Measurements from ENCODE around the gene CAPN8. TPM values are rescaled to one million over a fixed set of nuclear protein-coding genes. Genes with fewer than 3 reads are reported as not detected.

The CAPN8 gene
- total RNA-seq, 1 experiment from 2014 or later = 5.7 TPM

GRCh38 chr1:223674119-223674890, 8.8 kb upstream of the CAPN8 start:
- ChIA-PET CTCF (interaction anchor here (0.6 to 5.5 kb wide), 8 partner anchors 8 to 584 kb away, joined by 3 to 32 read pairs (median 4); no protein-coding TSS in a partner anchor), POLR2A (interaction anchor here (0.7 kb wide), 1 partner anchor 998 kb away, joined by 3 read pairs; no protein-coding TSS in a partner anchor)
- H3K4me1 Mint-ChIP-seq (ENCODE audit: insufficient read depth, unreplicated experiment) = no peaks in the 10 kb centered on the region
- no peak for TF ChIP-seq CTCF (IDR thresholded peaks at IDR 0.05; ENCODE audit: unreplicated experiment)
- BruUV-seq (replicated peaks) = no TSS peak
- intact Hi-C loops (cut with micrococcal nuclease) = loop anchor here (10.0 kb wide), 1 partner anchor 320 kb away; no protein-coding TSS in a partner anchor
- peaks cover 16% of the 10 kb centered on the region for H3K9me3 Mint-ChIP-seq (ENCODE audit: unreplicated experiment)
- no peaks in the 10 kb centered on the region for H3K27me3 Mint-ChIP-seq (ENCODE audit: insufficient read depth, unreplicated experiment)
- DNase-seq (ENCODE audit: unreplicated experiment) = no peak
- H3K27ac Mint-ChIP-seq (ENCODE audit: low read depth, unreplicated experiment) = no peak overlapping the region
- H3K4me3 Mint-ChIP-seq (ENCODE audit: unreplicated experiment) = no peak overlapping the region
- no peaks in the 10 kb centered on the region for H3K36me3 Mint-ChIP-seq (ENCODE audit: insufficient read depth, unreplicated experiment)

- Mint-ChIP-seq H3K27ac (ENCODE audit: low read depth, unreplicated experiment) (no peak overlapping the region), H3K4me1 (ENCODE audit: insufficient read depth, unreplicated experiment) (peaks cover 22% of the 10 kb centered on the region), H3K4me3 (ENCODE audit: unreplicated experiment) (no peak overlapping the region), H3K36me3 (ENCODE audit: insufficient read depth, unreplicated experiment) (no peaks in the 10 kb centered on the region), H3K27me3 (ENCODE audit: insufficient read depth, unreplicated experiment) (no peaks in the 10 kb centered on the region), H3K9me3 (ENCODE audit: unreplicated experiment) (peaks cover 12% of the 10 kb centered on the region)
- CTCF ChIA-PET = interaction anchor here (0.5 to 5.5 kb wide), 12 partner anchors 8 to 546 kb away, joined by 3 to 32 read pairs (median 4); no protein-coding TSS in a partner anchor
- no TSS peak for BruUV-seq (replicated peaks)
- intact Hi-C loops (cut with micrococcal nuclease) = loop anchor here (1.0 to 10.0 kb wide), 4 partner anchors 139 to 537 kb away; no protein-coding TSS in a partner anchor
- peak; percentile 87 for DNase-seq (ENCODE audit: unreplicated experiment)
- POLR2A ChIA-PET = no interaction called here
- TF ChIP-seq CTCF (IDR thresholded peaks at IDR 0.05; ENCODE audit: unreplicated experiment) = peak; percentile 97
These were observed 5.1 kb upstream of the CAPN8 start for GRCh38 chr1:223670458-223671159.

GRCh38 chr1:223669003-223669795, 3.7 kb upstream of the CAPN8 start:
- CTCF ChIA-PET = interaction anchor here (0.6 to 5.5 kb wide), 9 partner anchors 13 to 550 kb away, joined by 3 to 32 read pairs (median 5); no protein-coding TSS in a partner anchor
- no peaks in the 10 kb centered on the region for H3K9me3 Mint-ChIP-seq (ENCODE audit: unreplicated experiment)

More at GRCh38 chr1:223669003-223669795, 3.7 kb upstream of the CAPN8 start:
- DNase-seq (ENCODE audit: unreplicated experiment) = no peak
- no peak overlapping the region for H3K27ac Mint-ChIP-seq (ENCODE audit: low read depth, unreplicated experiment)
- no peaks in the 10 kb centered on the region for H3K36me3 Mint-ChIP-seq (ENCODE audit: insufficient read depth, unreplicated experiment)
- no TSS peak for BruUV-seq (replicated peaks)
- no peaks in the 10 kb centered on the region for H3K27me3 Mint-ChIP-seq (ENCODE audit: insufficient read depth, unreplicated experiment)
- POLR2A ChIA-PET = interaction anchor here (0.7 kb wide), 1 partner anchor 532 kb away, joined by 3 read pairs; no protein-coding TSS in a partner anchor
- peaks cover 26% of the 10 kb centered on the region for H3K4me1 Mint-ChIP-seq (ENCODE audit: insufficient read depth, unreplicated experiment)
- no peak overlapping the region for H3K4me3 Mint-ChIP-seq (ENCODE audit: unreplicated experiment)
- TF ChIP-seq CTCF (IDR thresholded peaks at IDR 0.05; ENCODE audit: unreplicated experiment) = no peak
- intact Hi-C loops (cut with micrococcal nuclease) = no loop called here
